Measurements from ENCODE around the gene ROPN1.
"Not testable (repeated sequence)": the region's sequence is repeated elsewhere in the genome, so short reads cannot be mapped to it uniquely, and the experiment has no call there.

GRCh38 chr3:123967260-123967659 is 24.7 kb downstream of the ROPN1 start:
- TF ChIP-seq POLR2AphosphoS5, POLR2A (IDR thresholded peaks at IDR 0.05; ENCODE audit: low read depth, low read length): not testable (repeated sequence)
